GM21529 (cell line): Measurements from ENCODE around the gene PLAAT4.
"Not testable (repeated sequence)": the region's sequence is repeated elsewhere in the genome, so short reads cannot be mapped to it uniquely, and the experiment has no call there.

Experiments used
- ATAC-seq: cut with Tn5 transposase; IDR thresholded peaks from one replicate; pipeline ENCODE4 v1.9.1; 2021; ENCODE audit not compliant: unreplicated experiment

Gene PLAAT4

GRCh38 chr11:63567044-63567840 lies 30.6 kb downstream of the PLAAT4 start:
- peak; percentile 70 for ATAC-seq

GRCh38 chr11:63569570-63569969 lies 33.0 kb downstream of the PLAAT4 start:
- ATAC-seq, result no peak

- ATAC-seq, result no peak
These were observed 35.5 kb downstream of the PLAAT4 start for GRCh38 chr11:63572026-63572688.

- ATAC-seq, result no peak
These were observed 37.6 kb downstream of the PLAAT4 start for GRCh38 chr11:63573881-63574855.

GRCh38 chr11:63574856-63575602 lies 38.4 kb downstream of the PLAAT4 start:
- no peak for ATAC-seq

GRCh38 chr11:63578882-63579281 lies 42.3 kb downstream of the PLAAT4 start:
- ATAC-seq, result not testable (repeated sequence)

- not testable (repeated sequence) for ATAC-seq
These were observed 44.6 kb downstream of the PLAAT4 start for GRCh38 chr11:63581224-63581623.

- no peak for ATAC-seq
These were observed 46.7 kb downstream of the PLAAT4 start for GRCh38 chr11:63583357-63583677.

GRCh38 chr11:63586451-63587166 lies 50.0 kb downstream of the PLAAT4 start:
- no peak for ATAC-seq

- no peak for ATAC-seq
These were observed 52.4 kb downstream of the PLAAT4 start for GRCh38 chr11:63589000-63589399.

GRCh38 chr11:63590024-63590788 lies 53.6 kb downstream of the PLAAT4 start:
- no peak for ATAC-seq

GRCh38 chr11:63592975-63593395 lies 56.4 kb downstream of the PLAAT4 start:
- ATAC-seq, result no peak

- no peak for ATAC-seq
These were observed 58.7 kb downstream of the PLAAT4 start for GRCh38 chr11:63595296-63595695.
